GM19397 (cell line): ENCODE results near the gene ZNF775.

Source experiments
- ATAC-seq: cut with Tn5 transposase; IDR thresholded peaks from one replicate; pipeline ENCODE4 v1.9.1; 2021; ENCODE audit warnings: mild to moderate bottlenecking, moderate library complexity; ENCODE audit not compliant: unreplicated experiment

Gene ZNF775

GRCh38 chr7:150399421-150400007, 20.4 kb downstream of the ZNF775 start:
- ATAC-seq = no peak

- ATAC-seq = no peak
Measured at GRCh38 chr7:150400008-150400787, 21.1 kb downstream of the ZNF775 start.

- no peak for ATAC-seq
Measured at GRCh38 chr7:150400788-150401423, 21.8 kb downstream of the ZNF775 start.

- no peak for ATAC-seq
Measured at GRCh38 chr7:150401424-150401790, 22.3 kb downstream of the ZNF775 start.

GRCh38 chr7:150401861-150402631, 22.9 kb downstream of the ZNF775 start:
- ATAC-seq = no peak

- no peak for ATAC-seq
Measured at GRCh38 chr7:150402671-150403321, 23.7 kb downstream of the ZNF775 start.

GRCh38 chr7:150403376-150404171, 24.4 kb downstream of the ZNF775 start:
- ATAC-seq = no peak

- ATAC-seq = no peak
Measured at GRCh38 chr7:150404172-150404804, 25.2 kb downstream of the ZNF775 start.

GRCh38 chr7:150404805-150405583, 25.9 kb downstream of the ZNF775 start:
- ATAC-seq = peak; percentile 49

- ATAC-seq = no peak
Measured at GRCh38 chr7:150405584-150406311, 26.6 kb downstream of the ZNF775 start.

- ATAC-seq = no peak
Measured at GRCh38 chr7:150406312-150406566, 27.1 kb downstream of the ZNF775 start.

- peak; percentile 51 for ATAC-seq
Measured at GRCh38 chr7:150406567-150407421, 27.7 kb downstream of the ZNF775 start.

- no peak for ATAC-seq
Measured at GRCh38 chr7:150407588-150408392, 28.7 kb downstream of the ZNF775 start.

GRCh38 chr7:150408393-150409299, 29.5 kb downstream of the ZNF775 start:
- ATAC-seq = no peak

GRCh38 chr7:150409300-150410030, 30.3 kb downstream of the ZNF775 start:
- ATAC-seq = no peak
